Neural cell (in vitro differentiated cells): ENCODE data around the gene SPOCK1. TPM values are rescaled to one million over a fixed set of nuclear protein-coding genes. Genes with fewer than 3 reads are reported as not detected.

ENCODE experiments used
- H2AFZ ChIP-seq: fragments of 200-600, 300-800 bp; sonication (generic), shearing (Covaris generic); 2 replicates; pipeline ENCODE4 v1.6.0; 2014; ENCODE audit warnings: low read depth, mild to moderate bottlenecking, antibody characterized with exemption, low read length, moderate library complexity
- H3F3A ChIP-seq: fragments of 200-600 bp; shearing (Covaris generic); 2 replicates; pipeline ENCODE4 v1.6.1; 2016; ENCODE audit warnings: mild to moderate bottlenecking, moderate library complexity, mixed read lengths, antibody characterized with exemption, low read length; ENCODE audit not compliant: insufficient read depth, poor library complexity, severe bottlenecking
- H3K27ac ChIP-seq: fragments of 200-600, 300-800 bp; sonication (generic), shearing (Covaris generic); 2 replicates; pipeline ENCODE4 v1.5.1; 2014; ENCODE audit warnings: mild to moderate bottlenecking, low read length, moderate library complexity
- H3K27me3 ChIP-seq: fragments of 300-800, 200-600 bp; sonication (generic), shearing (Covaris generic); 2 replicates; pipeline ENCODE4 v1.6.0; 2014; ENCODE audit warnings: mild to moderate bottlenecking, low read depth, low read length, moderate library complexity; ENCODE audit not compliant: insufficient read depth
- H3K36me3 ChIP-seq: fragments of 300-800, 200-600 bp; sonication (generic), shearing (Covaris generic); 2 replicates; pipeline ENCODE4 v1.5.1; 2014; ENCODE audit warnings: mild to moderate bottlenecking, antibody characterized with exemption, low read length, moderate library complexity; ENCODE audit not compliant: insufficient read depth
- H3K4me2 ChIP-seq: fragments of 300-800, 200-600 bp; sonication (generic), shearing (Covaris generic); 2 replicates; pipeline ENCODE4 v1.6.0; 2014; ENCODE audit warnings: mild to moderate bottlenecking, low read length
- H3K4me3 ChIP-seq: fragments of 300-800, 200-600 bp; sonication (generic), shearing (Covaris generic); 2 replicates; pipeline ENCODE4 v1.5.1; 2014; ENCODE audit warnings: mild to moderate bottlenecking, low read length, moderate library complexity
- H3K79me2 ChIP-seq: fragments of 200-600 bp; shearing (Covaris generic); replicated peaks from 2 replicates; pipeline ENCODE4 v1.6.0; 2014; ENCODE audit warnings: mild to moderate bottlenecking, low read length, moderate library complexity; ENCODE audit not compliant: insufficient read depth
- H3K9ac ChIP-seq: fragments of 300-800, 200-600 bp; sonication (generic), shearing (Covaris generic); 2 replicates; pipeline ENCODE4 v1.6.1; 2016; ENCODE audit warnings: mild to moderate bottlenecking, low read length, mixed read lengths
- H3K9me2 ChIP-seq: fragments of 200-600 bp; shearing (Covaris generic); 2 replicates; pipeline ENCODE4 v1.6.1; 2016; ENCODE audit warnings: mild to moderate bottlenecking, low read length, mixed read lengths; ENCODE audit not compliant: insufficient read depth
- H3K9me3 ChIP-seq: fragments of 200-600, 300-800 bp; sonication (generic), shearing (Covaris generic); 2 replicates; pipeline ENCODE4 v1.6.1; 2016; ENCODE audit warnings: mild to moderate bottlenecking, mixed run types, low read length, moderate library complexity, mixed read lengths
- H4K20me1 ChIP-seq: fragments of 200-600 bp; shearing (Covaris generic); 2 replicates; pipeline ENCODE4 v1.6.1; 2016; ENCODE audit warnings: mild to moderate bottlenecking, mixed run types; ENCODE audit not compliant: insufficient read depth
- CTCF ChIP-seq: fragments of 450-650 bp; IDR thresholded peaks from 2 replicates; pipeline ENCODE4 v1.5.1; 2014; ENCODE audit warnings: antibody characterized with exemption, mild to moderate bottlenecking, moderate library complexity; ENCODE audit not compliant: poor library complexity, severe bottlenecking
- EP300 ChIP-seq: fragments of 450-650 bp; conservative IDR thresholded peaks from 2 replicates; pipeline ENCODE4 v1.6.1; 2014; ENCODE audit warnings: antibody characterized with exemption, mild to moderate bottlenecking, moderate library complexity; ENCODE audit not compliant: poor library complexity, severe bottlenecking
- EZH2 ChIP-seq: fragments of 200-600, 300-800 bp; shearing (Covaris generic), sonication (generic); IDR thresholded peaks from 2 replicates; pipeline ENCODE4 v1.6.1; 2014; ENCODE audit warnings: antibody characterized with exemption, low read length, borderline replicate concordance, mild to moderate bottlenecking; ENCODE audit not compliant: insufficient read depth, poor library complexity, severe bottlenecking
- MXI1 ChIP-seq: fragments of 450-650 bp; conservative IDR thresholded peaks from 2 replicates; pipeline ENCODE4 v1.6.1; 2014; ENCODE audit warnings: antibody characterized with exemption, mild to moderate bottlenecking; ENCODE audit not compliant: poor library complexity, severe bottlenecking
- POLR2AphosphoS5 ChIP-seq: IDR thresholded peaks from 2 replicates; pipeline ENCODE4 v1.6.1; 2012
- RAD21 ChIP-seq: fragments of 450-650 bp; conservative IDR thresholded peaks from 2 replicates; pipeline ENCODE4 v1.6.1; 2014; ENCODE audit warnings: antibody characterized with exemption, mild to moderate bottlenecking, moderate library complexity
- REST ChIP-seq: IDR thresholded peaks from 2 replicates; pipeline ENCODE4 v1.6.1; 2012; ENCODE audit warnings: borderline replicate concordance
- SMC3 ChIP-seq: fragments of 450-650 bp; conservative IDR thresholded peaks from 2 replicates; pipeline ENCODE4 v1.6.1; 2014; ENCODE audit warnings: antibody characterized with exemption, mild to moderate bottlenecking, moderate library complexity; ENCODE audit not compliant: poor library complexity
- polyA plus RNA-seq: library from polyadenylated mRNA; depleted of rRNA; stranded (reverse); fragments of >200 nt; gene quantifications from 2 replicates; pipeline ENCODE4 v1.2.3, GENCODE V29; 2014

The SPOCK1 gene
- polyA plus RNA-seq, 1 donor from 2014 or later = 33.6 TPM

GRCh38 chr5:137374110-137374714 lies 124.9 kb downstream of the SPOCK1 start:
- no peaks in the 10 kb centered on the region for H4K20me1 ChIP-seq
- H3K9ac ChIP-seq = no peak overlapping the region
- no peaks in the 10 kb centered on the region for H3F3A ChIP-seq
- H2AFZ ChIP-seq = no peak overlapping the region
- no peaks in the 10 kb centered on the region for H3K79me2 ChIP-seq
- H3K9me3 ChIP-seq = no peaks in the 10 kb centered on the region
- no peak overlapping the region for H3K4me2 ChIP-seq
- no peaks in the 10 kb centered on the region for H3K36me3 ChIP-seq
- no peak for TF ChIP-seq MXI1
- TF ChIP-seq CTCF = no peak
- peak; percentile 46 for TF ChIP-seq EP300
- TF ChIP-seq POLR2AphosphoS5 = peak; percentile 33
- H3K9me2 ChIP-seq = no peaks in the 10 kb centered on the region
- H3K27ac ChIP-seq = peak overlapping the region; percentile 7
- no peaks in the 10 kb centered on the region for H3K27me3 ChIP-seq
- H3K4me3 ChIP-seq = no peak overlapping the region

- TF ChIP-seq REST (no peak), RAD21 (no peak), POLR2AphosphoS5 (no peak), SMC3 (no peak), CTCF (no peak), EZH2 (no peak), MXI1 (no peak)
- H3K9me3 ChIP-seq = no peaks in the 10 kb centered on the region
- no peaks in the 10 kb centered on the region for H3F3A ChIP-seq
These were observed 126.4 kb downstream of the SPOCK1 start for GRCh38 chr5:137372773-137373160.

More at GRCh38 chr5:137372773-137373160, 126.4 kb downstream of the SPOCK1 start:
- Histone ChIP-seq H3K4me3 (no peak overlapping the region), H3K4me2 (no peak overlapping the region), H3K79me2 (no peaks in the 10 kb centered on the region), H3K27ac (no peak overlapping the region), H4K20me1 (no peaks in the 10 kb centered on the region), H2AFZ (no peak overlapping the region), H3K9ac (no peak overlapping the region), H3K9me2 (no peaks in the 10 kb centered on the region), H3K27me3 (no peaks in the 10 kb centered on the region), H3K36me3 (no peaks in the 10 kb centered on the region)
